Stimulated activated CD8-positive, alpha-beta memory T cell treated with anti-CD3 and anti-CD28 coated beads, Interleukin-12 subunit alpha, Interleukin-12 subunit beta, amount 100 ng/mL, for 24 hours (primary cell): Measurements from ENCODE around the gene USP24.

Experiments used
- DNase-seq: peaks from one replicate; pipeline ENCODE4 v3.0.0-alpha.2; 2020; ENCODE audit errors: extremely low read depth

The USP24 gene

GRCh38 chr1:55164906-55165305, 50.3 kb downstream of the USP24 start:
- DNase-seq: no peak

DNA sequence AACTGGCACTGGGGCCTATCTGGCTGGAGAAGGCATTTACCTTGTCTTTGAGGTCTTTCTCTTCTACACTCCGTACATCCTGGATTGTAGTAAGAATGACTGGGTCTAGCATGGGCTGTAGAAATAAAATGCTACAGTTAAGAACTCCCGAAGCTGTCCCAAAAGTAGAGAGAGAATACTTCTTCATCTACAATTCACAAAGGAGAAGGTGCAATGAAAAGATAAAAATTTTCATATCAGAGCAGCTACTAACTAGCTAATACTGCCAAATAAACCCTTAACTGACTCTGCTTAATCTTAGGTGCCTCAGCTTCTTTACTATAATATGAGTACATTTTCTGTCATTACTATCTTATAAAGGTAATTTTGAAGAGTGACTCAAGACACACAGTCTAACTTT, 55.6 kb downstream of the USP24 start:
- DNase-seq: no peak

- no peak for DNase-seq
Measured at GRCh38 chr1:55156608-55157007, 58.6 kb downstream of the USP24 start.

GRCh38 chr1:55156093-55156492, 59.1 kb downstream of the USP24 start:
- DNase-seq: no peak

DNA sequence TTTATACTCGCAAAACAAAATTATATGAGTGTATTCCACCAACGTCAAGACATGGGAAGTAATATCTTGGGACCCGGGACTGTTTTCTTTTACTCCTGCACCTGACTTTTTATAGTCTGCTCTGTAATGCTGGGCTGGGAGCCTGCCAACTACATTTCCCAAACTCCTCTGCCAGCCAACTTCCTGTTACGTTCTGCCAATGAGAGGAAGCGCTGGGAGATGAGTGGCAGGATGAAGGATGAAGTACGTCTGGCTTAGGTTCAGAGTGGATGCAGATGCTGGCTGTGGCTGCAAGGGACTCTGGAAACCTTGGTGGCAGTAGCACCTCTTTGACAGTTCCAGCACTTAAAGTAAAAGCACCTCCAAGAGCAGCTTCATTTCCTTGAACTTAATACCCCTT, 59.6 kb downstream of the USP24 start:
- no peak for DNase-seq

DNA sequence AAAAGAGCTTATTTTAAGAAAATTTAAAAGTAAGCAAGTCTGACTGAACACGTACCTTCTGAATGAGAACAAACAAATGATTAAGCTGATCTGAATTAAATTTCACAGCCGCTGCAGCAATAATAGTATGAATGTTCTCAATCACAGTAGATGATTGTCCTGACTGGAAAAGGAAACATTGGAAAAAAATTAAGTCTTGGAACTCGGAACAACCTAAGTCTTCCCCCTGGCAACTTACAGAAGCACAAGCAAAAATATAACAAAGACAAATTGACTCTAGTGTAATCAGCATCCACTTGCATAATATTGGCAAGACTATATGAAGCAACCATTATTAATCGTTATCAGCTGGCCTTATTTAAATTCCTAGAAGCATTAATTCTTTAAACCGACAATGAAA, 60.5 kb downstream of the USP24 start:
- DNase-seq: no peak

DNA sequence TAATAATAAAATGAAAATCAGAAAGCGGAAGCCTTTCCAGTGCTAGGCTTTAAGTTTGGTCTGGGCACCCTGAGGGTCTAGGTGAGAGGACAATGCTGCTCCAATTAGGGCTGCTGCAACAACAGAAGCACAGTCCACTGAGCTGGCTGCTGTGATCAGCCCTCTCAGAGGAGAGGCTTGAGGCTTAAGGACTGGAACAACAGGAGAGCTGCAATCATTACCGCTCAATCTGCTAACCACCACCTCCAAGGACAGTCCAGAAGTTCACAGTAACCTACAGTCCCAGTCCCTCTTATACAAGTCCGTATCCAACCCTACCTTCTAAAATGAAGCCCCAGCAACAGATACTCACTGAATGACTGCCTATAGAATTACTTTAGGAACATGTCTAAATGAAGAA, 62.1 kb downstream of the USP24 start:
- DNase-seq: no peak

DNA sequence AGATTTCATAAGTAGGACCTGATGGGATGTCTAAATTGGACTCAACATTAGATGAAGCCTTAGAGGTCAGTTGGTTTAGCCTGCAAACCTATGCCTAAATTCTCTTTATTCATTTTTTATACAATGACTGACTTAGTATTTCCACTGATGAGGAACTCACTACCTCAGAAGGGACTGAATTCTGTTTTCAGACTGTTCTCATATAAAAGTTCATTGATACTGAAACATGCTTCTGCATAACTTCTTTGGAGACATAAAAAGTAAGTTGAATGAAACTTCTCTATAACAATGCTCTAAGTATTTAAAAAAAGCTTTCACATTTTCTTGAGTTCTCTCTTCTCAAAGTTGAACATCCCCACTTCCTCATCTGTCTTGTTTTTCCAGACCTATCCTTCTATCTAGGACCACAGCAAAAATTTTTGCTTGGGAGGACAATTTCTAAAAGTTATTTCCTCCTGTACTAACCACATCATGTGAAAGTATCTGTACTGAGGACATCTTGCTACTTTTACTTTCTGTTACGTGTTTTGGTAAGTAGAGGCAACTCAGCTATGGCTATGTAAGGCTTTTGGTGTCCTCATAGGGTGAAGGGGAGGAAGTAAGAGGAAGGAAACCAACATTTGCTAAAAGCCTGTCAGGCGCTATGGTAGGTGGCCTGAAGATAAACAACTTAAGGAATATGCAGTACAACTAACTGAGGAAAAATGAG, 64.1 kb downstream of the USP24 start:
- no peak for DNase-seq

- DNase-seq: no peak
Measured at GRCh38 chr1:55148676-55149075, 66.5 kb downstream of the USP24 start.

GRCh38 chr1:55147524-55147923, 67.6 kb downstream of the USP24 start:
- DNase-seq: no peak

GRCh38 chr1:55146781-55147180, 68.4 kb downstream of the USP24 start:
- DNase-seq: no peak

GRCh38 chr1:55144886-55145285, 70.3 kb downstream of the USP24 start:
- DNase-seq: no peak

GRCh38 chr1:55143684-55144083, 71.5 kb downstream of the USP24 start:
- DNase-seq: no peak

- DNase-seq: no peak
Measured at GRCh38 chr1:55141295-55141893, 73.8 kb downstream of the USP24 start.

- DNase-seq: peak; percentile 43
Measured at GRCh38 chr1:55140546-55140983, 74.6 kb downstream of the USP24 start.

DNA sequence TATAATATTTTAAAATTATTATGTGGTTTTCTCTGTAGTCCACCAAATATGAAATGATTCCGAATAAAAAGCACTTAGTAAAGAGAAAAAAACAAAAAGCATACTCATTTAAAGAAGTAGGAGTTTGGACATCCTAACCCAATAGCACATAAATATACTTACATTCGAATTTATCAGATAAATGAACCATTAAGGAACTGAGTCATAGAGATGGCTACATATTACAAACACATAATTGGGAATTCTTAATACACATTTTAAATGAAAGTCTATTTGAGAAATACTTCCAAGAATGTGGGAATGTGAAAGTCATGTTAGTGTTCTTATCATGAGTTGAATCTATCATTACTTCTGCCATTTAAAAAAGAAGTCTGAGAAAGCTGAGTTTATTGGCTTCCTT, 75.0 kb downstream of the USP24 start:
- DNase-seq: no peak

DNA sequence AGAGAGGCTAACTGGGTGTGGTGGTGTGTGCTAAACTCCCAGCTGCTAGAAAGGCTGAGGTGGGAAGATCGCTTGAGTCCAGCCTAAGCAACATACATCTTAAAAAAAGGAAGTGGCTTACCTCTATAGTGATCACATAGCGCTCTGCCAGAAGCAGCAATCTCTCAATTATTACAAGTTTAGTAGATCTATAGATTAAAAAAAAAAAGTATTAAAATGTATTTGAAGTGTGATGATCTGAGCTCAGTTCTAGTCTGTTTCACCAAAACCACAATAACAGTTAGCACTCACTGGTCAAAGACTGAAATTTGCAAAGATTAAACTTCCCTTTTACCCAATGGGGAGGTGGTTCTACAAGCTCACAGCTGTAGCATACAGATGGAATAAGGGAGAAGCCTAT, 76.3 kb downstream of the USP24 start:
- no peak for DNase-seq

DNA sequence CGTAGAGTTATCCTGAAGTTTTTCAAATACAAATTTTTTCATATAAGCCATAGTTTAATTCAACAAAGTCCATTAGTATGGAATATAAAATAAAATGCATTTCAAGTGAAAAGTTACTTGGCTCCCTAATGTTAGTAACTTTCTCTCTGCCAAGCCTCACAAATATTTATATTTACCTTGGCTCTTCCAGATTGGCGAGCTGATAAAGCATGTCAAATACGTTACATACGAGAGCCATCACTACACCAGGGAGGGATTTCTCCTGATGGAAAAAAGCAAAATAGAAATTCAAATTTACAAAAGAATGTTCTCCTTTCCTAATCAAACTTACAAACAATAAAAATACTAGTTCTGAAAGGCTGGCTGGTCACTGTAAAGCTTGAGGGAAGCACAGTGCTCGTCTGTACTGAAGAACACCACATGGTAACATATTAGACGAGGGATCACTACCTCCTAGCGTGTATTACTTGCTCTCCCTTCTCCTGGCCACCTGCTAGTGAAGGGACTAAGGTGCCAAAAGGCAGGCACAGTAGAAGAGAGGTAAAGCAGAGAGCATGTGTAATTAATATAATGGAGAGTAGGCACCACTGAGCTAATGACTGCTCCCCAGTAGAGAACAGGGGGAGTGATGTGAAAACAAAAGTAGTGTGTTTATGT, 80.9 kb downstream of the USP24 start:
- no peak for DNase-seq

DNA sequence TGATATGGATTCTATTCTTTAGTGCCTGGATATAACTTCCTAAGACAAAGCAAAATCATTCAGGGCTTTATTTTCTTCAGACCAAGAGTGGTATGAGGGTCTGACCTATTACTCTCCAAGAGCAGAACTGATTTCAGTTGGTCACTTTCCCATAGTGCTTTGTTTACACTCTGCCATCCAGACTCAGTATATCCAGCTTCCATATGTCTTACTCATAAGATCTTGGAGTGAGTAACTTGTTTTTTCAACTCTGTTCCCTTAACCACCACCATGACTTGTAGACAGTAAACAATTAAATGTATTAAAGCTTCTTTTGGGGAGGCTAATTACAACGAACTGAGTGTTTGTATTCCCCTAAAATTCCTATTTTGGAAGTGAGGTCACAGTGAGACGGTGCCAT, 83.4 kb downstream of the USP24 start:
- DNase-seq: no peak

DNA sequence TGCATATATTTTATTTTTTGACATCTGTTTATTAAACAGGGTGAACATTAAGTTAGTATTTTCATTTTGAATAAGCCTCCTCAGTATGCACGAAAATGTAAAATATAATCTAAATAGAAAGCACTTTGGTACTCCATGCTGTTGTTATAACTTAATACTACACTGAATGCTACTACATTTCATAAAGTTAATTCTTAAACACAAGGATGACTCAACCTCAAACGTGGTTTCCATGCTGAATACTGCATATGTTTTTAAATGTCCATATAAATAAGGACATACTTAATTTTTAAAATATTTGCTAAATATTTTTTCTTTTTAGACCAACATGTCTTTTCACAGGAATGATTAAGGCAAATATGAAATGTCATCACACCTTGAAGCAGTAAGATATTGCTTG, 83.9 kb downstream of the USP24 start:
- no peak for DNase-seq

GRCh38 chr1:55129194-55129728, 85.9 kb downstream of the USP24 start:
- no peak for DNase-seq

- no peak for DNase-seq
Measured at GRCh38 chr1:55128418-55128995, 86.7 kb downstream of the USP24 start.
